Measurements from ENCODE around the gene PLEKHM3. TPM values are rescaled to one million over a fixed set of nuclear protein-coding genes. Genes with fewer than 3 reads are reported as not detected.

The PLEKHM3 gene
- total and polyA plus RNA-seq, 2 experiments from 2014 or later, result 4.9 to 6.6 TPM

DNA sequence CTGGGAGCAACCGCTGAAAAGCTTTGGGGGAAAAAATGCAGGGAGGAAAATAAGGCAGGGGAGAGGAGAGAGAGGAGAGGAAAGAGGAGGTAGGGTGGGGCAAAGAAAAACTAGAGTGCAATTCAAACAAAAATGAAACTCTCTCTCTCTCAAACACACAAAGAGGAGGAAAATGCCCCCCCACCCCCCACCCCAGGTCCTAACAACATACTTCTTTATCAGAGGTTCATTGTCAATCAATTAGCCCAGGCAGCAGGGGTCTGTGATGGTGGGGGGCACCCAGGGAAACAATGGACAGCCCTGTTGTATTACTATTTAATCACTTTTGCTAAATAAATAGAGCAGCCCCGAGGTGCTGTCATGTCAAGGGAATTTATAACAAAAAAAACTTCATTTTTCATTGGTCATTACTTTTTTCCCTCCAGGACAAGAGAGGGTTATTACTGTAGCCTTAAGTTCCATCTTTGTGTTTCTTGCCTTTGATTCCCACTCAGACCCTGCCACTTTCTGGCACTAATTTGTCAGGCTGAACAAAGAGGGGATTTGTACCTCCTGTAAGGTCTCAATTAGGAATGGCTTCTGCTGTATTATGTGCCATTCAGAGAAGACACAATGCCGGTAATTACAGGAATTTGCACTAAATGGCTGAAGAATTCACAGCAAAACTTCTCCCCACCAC is 55.0 kb downstream of the PLEKHM3 start:
- Histone ChIP-seq H3K79me2 (ENCODE audit: insufficient read depth) (no peaks in the 10 kb centered on the region; the same call in none of the 2 replicates), H3K9me2 (ENCODE audit: insufficient read depth) (no peaks in the 10 kb centered on the region), H2AFZ (no peak overlapping the region), H3K9ac (no peak overlapping the region), H4K20me1 (ENCODE audit: insufficient read depth) (no peaks in the 10 kb centered on the region), H3F3A (ENCODE audit: insufficient read depth) (no peaks in the 10 kb centered on the region), H3K36me3 (ENCODE audit: low read depth) (no peaks in the 10 kb centered on the region), H3K27me3 (replicated peaks; ENCODE audit: insufficient read depth) (no peaks in the 10 kb centered on the region), H3K4me3 (no peak overlapping the region), H3K27ac (no peak overlapping the region), H3K4me1 (ENCODE audit: insufficient read depth) (no peaks in the 10 kb centered on the region), H3K9me3 (ENCODE audit: low read depth) (no peaks in the 10 kb centered on the region), H3K4me2 (ENCODE audit: unreplicated experiment) (no peak overlapping the region)
- in situ Hi-C loops (cut with MboI), result no loop called here
- WGBS, 2 experiments (ENCODE audit: low coverage in 1 of 2, low lambda C conversion rate in 2 of 2, missing lambda C conversion rate in 2 of 2), result 64 to 74% methylated on average over 3 of the region's 3 CpGs
- TF ChIP-seq EZH2 (IDR thresholded peaks at IDR 0.05; ENCODE audit: insufficient read depth, poor library complexity, severe bottlenecking) (no peak), EZH2phosphoT487 (IDR thresholded peaks at IDR 0.05; ENCODE audit: insufficient read depth, low read depth) (no peak)
- no peak for DNase-seq

DNA sequence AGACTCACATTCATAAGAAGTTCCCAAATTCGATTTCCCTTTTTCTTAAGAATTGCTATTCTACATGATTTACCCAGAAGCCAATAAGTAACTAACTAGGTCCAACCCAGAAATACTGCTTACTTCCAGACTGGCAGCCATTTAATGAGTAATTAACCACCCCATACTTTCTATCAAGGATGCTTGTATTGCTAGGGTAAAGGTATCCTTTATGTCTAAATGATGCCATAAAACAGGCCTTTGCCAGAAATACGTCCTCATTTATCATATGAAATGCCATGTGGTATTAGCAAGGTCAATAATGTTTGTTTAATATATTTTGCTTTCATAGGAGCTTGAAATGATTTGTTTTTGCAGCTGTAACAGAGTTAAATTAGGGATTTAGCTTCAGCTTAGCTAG is 56.1 kb downstream of the PLEKHM3 start:
- no peaks in the 10 kb centered on the region for H3K36me3 ChIP-seq (ENCODE audit: low read depth)
- TF ChIP-seq EZH2phosphoT487 (IDR thresholded peaks at IDR 0.05; ENCODE audit: insufficient read depth, low read depth) (no peak), EZH2 (IDR thresholded peaks at IDR 0.05; ENCODE audit: insufficient read depth, poor library complexity, severe bottlenecking) (no peak)
- no peaks in the 10 kb centered on the region for H3K9me2 ChIP-seq (ENCODE audit: insufficient read depth)
- H3K27me3 ChIP-seq (replicated peaks; ENCODE audit: insufficient read depth), result no peaks in the 10 kb centered on the region
- H3F3A ChIP-seq (ENCODE audit: insufficient read depth), result no peaks in the 10 kb centered on the region
- no peak overlapping the region for H3K27ac ChIP-seq
- H3K4me1 ChIP-seq (ENCODE audit: insufficient read depth), result no peaks in the 10 kb centered on the region
- DNase-seq, result no peak
- no peaks in the 10 kb centered on the region; the same call in none of the 2 replicates for H3K79me2 ChIP-seq (ENCODE audit: insufficient read depth)
- in situ Hi-C loops (cut with MboI), result no loop called here
- no peak overlapping the region for H3K4me3 ChIP-seq
- no peak overlapping the region for H3K4me2 ChIP-seq (ENCODE audit: unreplicated experiment)
- H4K20me1 ChIP-seq (ENCODE audit: insufficient read depth), result no peaks in the 10 kb centered on the region
- 96 to 100% methylated on average over 2 of the region's 2 CpGs for WGBS, 2 experiments (ENCODE audit: low coverage in 1 of 2, low lambda C conversion rate in 2 of 2, missing lambda C conversion rate in 2 of 2)
- H3K9me3 ChIP-seq (ENCODE audit: low read depth), result no peaks in the 10 kb centered on the region
- H3K9ac ChIP-seq, result no peak overlapping the region
- H2AFZ ChIP-seq, result no peak overlapping the region

DNA sequence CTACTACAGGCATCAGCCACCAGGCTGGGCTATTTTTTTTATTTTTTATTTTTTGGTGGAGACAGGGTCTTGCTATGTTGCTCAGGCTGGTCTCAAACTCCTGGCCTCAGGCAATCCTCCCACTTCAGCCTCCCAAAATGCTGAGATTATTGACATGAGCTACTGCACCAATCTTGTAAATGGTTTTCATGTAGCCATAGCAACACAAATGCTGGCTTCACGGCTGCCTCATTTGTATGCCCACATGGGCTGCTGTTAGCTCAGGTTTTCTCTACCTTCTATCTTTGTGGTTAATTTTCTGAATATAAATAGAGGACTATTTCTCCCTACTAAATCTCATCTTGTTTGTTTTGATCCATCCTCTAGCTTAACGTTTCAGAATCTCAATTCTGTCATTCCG is 58.2 kb downstream of the PLEKHM3 start:
- Histone ChIP-seq H3K4me3 (no peak overlapping the region), H3K27ac (no peak overlapping the region), H3K79me2 (ENCODE audit: insufficient read depth) (no peaks in the 10 kb centered on the region; the same call in 1 of the 2 replicates), H3K9me2 (ENCODE audit: insufficient read depth) (no peaks in the 10 kb centered on the region), H3K9ac (no peak overlapping the region), H3K4me1 (ENCODE audit: insufficient read depth) (no peaks in the 10 kb centered on the region), H4K20me1 (ENCODE audit: insufficient read depth) (no peaks in the 10 kb centered on the region), H3K4me2 (ENCODE audit: unreplicated experiment) (no peak overlapping the region), H3F3A (ENCODE audit: insufficient read depth) (no peaks in the 10 kb centered on the region), H3K27me3 (replicated peaks; ENCODE audit: insufficient read depth) (no peaks in the 10 kb centered on the region), H3K36me3 (ENCODE audit: low read depth) (no peaks in the 10 kb centered on the region), H2AFZ (no peak overlapping the region), H3K9me3 (ENCODE audit: low read depth) (no peaks in the 10 kb centered on the region)
- 57 to 63% methylated on average over 3 of the region's 3 CpGs for WGBS, 2 experiments (ENCODE audit: low coverage in 1 of 2, low lambda C conversion rate in 2 of 2, missing lambda C conversion rate in 2 of 2)
- TF ChIP-seq EZH2 (IDR thresholded peaks at IDR 0.05; ENCODE audit: insufficient read depth, poor library complexity, severe bottlenecking), result no peak
- TF ChIP-seq EZH2phosphoT487 (IDR thresholded peaks at IDR 0.05; ENCODE audit: insufficient read depth, low read depth), result no peak
- DNase-seq, result no peak
- in situ Hi-C loops (cut with MboI), result no loop called here

DNA sequence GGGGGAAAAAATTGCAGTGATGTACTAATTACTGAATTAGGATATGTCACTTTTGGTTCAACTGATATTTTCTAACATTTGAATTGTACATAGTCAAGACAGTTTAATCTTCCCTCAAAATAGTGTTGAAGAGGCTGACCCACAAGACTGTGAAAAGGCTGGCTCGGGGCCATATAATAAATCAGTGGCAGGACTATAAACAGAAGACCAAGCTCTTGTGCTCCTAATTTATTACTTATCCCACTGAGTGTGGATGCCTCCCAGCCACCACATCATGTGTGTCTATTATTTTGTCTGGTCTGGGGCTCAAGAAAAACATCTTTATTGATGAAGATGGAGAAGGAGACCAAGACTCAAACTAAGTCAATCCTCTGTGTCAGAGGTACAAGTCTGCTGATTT is 64.4 kb downstream of the PLEKHM3 start:
- Histone ChIP-seq H3F3A (ENCODE audit: insufficient read depth) (no peaks in the 10 kb centered on the region), H2AFZ (no peak overlapping the region), H3K4me2 (ENCODE audit: unreplicated experiment) (no peak overlapping the region), H3K9me2 (ENCODE audit: insufficient read depth) (no peaks in the 10 kb centered on the region), H3K27ac (no peak overlapping the region), H3K27me3 (replicated peaks; ENCODE audit: insufficient read depth) (no peaks in the 10 kb centered on the region), H3K9me3 (ENCODE audit: low read depth) (no peaks in the 10 kb centered on the region), H3K9ac (no peak overlapping the region), H4K20me1 (ENCODE audit: insufficient read depth) (no peaks in the 10 kb centered on the region), H3K79me2 (ENCODE audit: insufficient read depth) (no peaks in the 10 kb centered on the region), H3K4me3 (no peak overlapping the region), H3K36me3 (ENCODE audit: low read depth) (no peaks in the 10 kb centered on the region), H3K4me1 (ENCODE audit: insufficient read depth) (no peaks in the 10 kb centered on the region)
- TF ChIP-seq EZH2phosphoT487 (IDR thresholded peaks at IDR 0.05; ENCODE audit: insufficient read depth, low read depth), result no peak
- no peak for TF ChIP-seq EZH2 (IDR thresholded peaks at IDR 0.05; ENCODE audit: insufficient read depth, poor library complexity, severe bottlenecking)
- in situ Hi-C loops (cut with MboI), result no loop called here
- DNase-seq, result no peak
- WGBS, 2 experiments (ENCODE audit: low coverage in 1 of 2, low lambda C conversion rate in 2 of 2, missing lambda C conversion rate in 2 of 2), result 49 to 50% methylated on average over 1 of the region's 1 CpG
